ENCODE results near the gene ULK2. TPM values are rescaled to one million over a fixed set of nuclear protein-coding genes. Genes with fewer than 3 reads are reported as not detected.
A peak's percentile ranks its signal among the peaks of the same experiment; 100 is the strongest.

ULK2 gene
- total RNA-seq, 3 donors from 2014 or later (not counting 1 experiment from before 2014, with no cell fraction given), result 13.7 to 20.6 (median 19.2) TPM

- Mint-ChIP-seq H3K4me3 (no peak overlapping the region), H3K9me3 (no peaks in the 10 kb centered on the region), H3K27ac (no peak overlapping the region), H3K36me3 (no peaks in the 10 kb centered on the region), H3K4me1 (no peaks in the 10 kb centered on the region), H3K27me3 (ENCODE audit: low read depth in 2 of 2) (no peaks in the 10 kb centered on the region)
- ATAC-seq, result peak in 2 of 3 donors; percentile 19 to 50
- Histone ChIP-seq H3K9me3 (ENCODE audit: control insufficient read depth, insufficient read depth, low read length) (no peaks in the 10 kb centered on the region), H3K27me3 (ENCODE audit: control insufficient read depth, insufficient read depth, low read length) (no peaks in the 10 kb centered on the region), H3K27ac (ENCODE audit: low read length) (no peak overlapping the region), H3K4me1 (ENCODE audit: control insufficient read depth, insufficient read depth, low read length) (peaks cover 10% of the 10 kb centered on the region), H3K4me3 (ENCODE audit: low read length) (no peak overlapping the region), H3K36me3 (ENCODE audit: control insufficient read depth, insufficient read depth, low read length) (peaks cover 14% of the 10 kb centered on the region)
- intact Hi-C loops (cut with micrococcal nuclease), result no loop called here
- peak in 1 of 2 donors; percentile 86 for DNase-seq
- no peak for TF ChIP-seq CTCF (IDR thresholded peaks at IDR 0.05)
- 69% methylated on average over 6 of the region's 7 CpGs for WGBS (ENCODE audit: insufficient coverage)
Measured at GRCh38 chr17:19771971-19772630, 95.6 kb downstream of the ULK2 start.

- no peak for TF ChIP-seq CTCF (IDR thresholded peaks at IDR 0.05)
- WGBS (ENCODE audit: insufficient coverage), result 89% methylated on average over 6 of the region's 6 CpGs
- H3K4me1 Mint-ChIP-seq, result no peaks in the 10 kb centered on the region
- DNase-seq (no peak), ATAC-seq (no peak)
- Histone ChIP-seq H3K27me3 (ENCODE audit: control insufficient read depth, insufficient read depth, low read length) (no peaks in the 10 kb centered on the region), H3K36me3 (ENCODE audit: control insufficient read depth, insufficient read depth, low read length) (peaks cover 5% of the 10 kb centered on the region), H3K27ac (ENCODE audit: low read length) (no peak overlapping the region), H3K4me1 (ENCODE audit: control insufficient read depth, insufficient read depth, low read length) (peaks cover 14% of the 10 kb centered on the region), H3K4me3 (ENCODE audit: low read length) (no peak overlapping the region), H3K9me3 (ENCODE audit: control insufficient read depth, insufficient read depth, low read length) (no peaks in the 10 kb centered on the region)
- H3K27ac Mint-ChIP-seq, result no peak overlapping the region
- no peaks in the 10 kb centered on the region for H3K9me3 Mint-ChIP-seq
- no peak overlapping the region for H3K4me3 Mint-ChIP-seq
- H3K36me3 Mint-ChIP-seq, result no peaks in the 10 kb centered on the region
- intact Hi-C loops (cut with micrococcal nuclease), result no loop called here
- no peaks in the 10 kb centered on the region for H3K27me3 Mint-ChIP-seq (ENCODE audit: low read depth in 2 of 2)
Measured at GRCh38 chr17:19770985-19771735, 96.6 kb downstream of the ULK2 start.

GRCh38 chr17:19769946-19770652, 97.6 kb downstream of the ULK2 start:
- H3K27me3 Mint-ChIP-seq (ENCODE audit: low read depth in 2 of 2), result peaks cover 0 to 2% of the 10 kb centered on the region in 2 donors
- TF ChIP-seq CTCF (IDR thresholded peaks at IDR 0.05), result no peak
- Histone ChIP-seq H3K27ac (ENCODE audit: low read length) (no peak overlapping the region), H3K9me3 (ENCODE audit: control insufficient read depth, insufficient read depth, low read length) (no peaks in the 10 kb centered on the region), H3K36me3 (ENCODE audit: control insufficient read depth, insufficient read depth, low read length) (peaks cover 3% of the 10 kb centered on the region), H3K27me3 (ENCODE audit: control insufficient read depth, insufficient read depth, low read length) (no peaks in the 10 kb centered on the region), H3K4me3 (ENCODE audit: low read length) (no peak overlapping the region), H3K4me1 (ENCODE audit: control insufficient read depth, insufficient read depth, low read length) (peaks cover 14% of the 10 kb centered on the region)
- 87% methylated on average over 7 of the region's 7 CpGs for WGBS (ENCODE audit: insufficient coverage)
- no peak for ATAC-seq
- no peaks in the 10 kb centered on the region for H3K9me3 Mint-ChIP-seq
- intact Hi-C loops (cut with micrococcal nuclease), result no loop called here
- DNase-seq, result no peak
- H3K4me1 Mint-ChIP-seq, result no peaks in the 10 kb centered on the region
- no peaks in the 10 kb centered on the region for H3K36me3 Mint-ChIP-seq
- H3K27ac Mint-ChIP-seq, result no peak overlapping the region
- H3K4me3 Mint-ChIP-seq, result no peak overlapping the region

All from natural killer cell (primary cell).